Hippocampal formation (tissue), 2 donors: ENCODE data around the gene PDPN.

Source experiments
- DNase-seq, 2 donors: peaks; one replicate each; lab custom pipeline; 2025; lab: John Stamatoyannopoulos, UW

Gene PDPN

DNA sequence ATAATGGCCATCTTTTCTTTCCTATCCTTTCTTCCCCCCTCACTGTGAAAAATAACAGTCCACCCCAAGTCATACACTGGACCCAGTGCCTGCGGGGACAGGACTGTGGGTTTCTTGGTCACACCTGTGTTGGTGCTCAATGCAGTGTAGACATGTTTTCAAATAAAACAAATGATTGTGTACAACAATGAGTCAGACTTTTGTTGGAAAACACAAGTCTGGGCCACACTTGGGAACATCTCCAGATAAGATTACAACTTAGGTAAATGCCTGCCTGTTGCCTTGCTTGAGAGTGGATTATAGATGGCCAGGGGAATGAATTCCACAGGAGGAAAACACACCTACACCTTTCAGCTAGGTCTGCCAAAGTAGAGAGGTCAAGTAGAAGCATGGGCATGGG is 34.1 kb downstream of the PDPN start:
- DNase-seq, result no peak

GRCh38 chr1:13618483-13618882 is 34.9 kb downstream of the PDPN start:
- DNase-seq, result no peak

DNA sequence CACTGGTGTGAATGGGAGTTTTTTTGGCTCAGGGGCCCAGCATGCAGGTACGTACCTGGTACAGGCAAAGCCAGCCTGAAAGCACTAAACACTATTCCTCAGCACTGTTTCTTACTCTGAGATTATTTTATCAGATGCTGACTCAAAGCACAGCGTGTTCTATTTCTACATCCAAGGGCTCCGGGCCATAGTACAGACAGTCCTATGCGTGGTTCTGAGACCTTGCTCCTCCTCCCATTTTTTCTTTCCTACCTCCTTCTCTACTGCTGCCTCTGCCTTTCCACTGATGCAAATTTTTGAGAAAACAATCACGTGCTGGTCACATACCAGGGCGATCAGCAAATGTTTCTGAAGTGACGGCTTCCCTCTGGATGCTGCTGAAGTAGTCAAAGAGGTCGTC is 36.3 kb downstream of the PDPN start:
- no peak for DNase-seq

DNA sequence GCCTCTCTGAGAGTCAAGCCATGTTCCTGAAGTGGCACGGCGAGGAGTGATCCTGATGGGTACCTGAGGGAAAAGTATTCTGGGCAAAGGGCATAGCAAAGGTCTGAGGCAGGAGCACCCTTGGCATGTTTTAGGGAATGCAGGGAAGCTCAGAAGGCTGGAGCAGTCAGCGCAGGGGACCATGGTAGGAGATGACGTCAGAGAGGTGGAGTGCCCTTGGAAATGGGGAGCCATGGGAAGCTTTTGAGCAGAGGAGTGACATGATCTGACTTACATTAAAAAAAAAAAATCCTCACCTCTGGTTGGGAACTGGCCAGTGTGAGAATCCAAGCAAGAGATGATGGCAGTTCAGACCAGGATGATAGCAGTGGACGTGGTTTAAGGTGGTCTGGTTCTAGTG is 37.2 kb downstream of the PDPN start:
- DNase-seq, result no peak

DNA sequence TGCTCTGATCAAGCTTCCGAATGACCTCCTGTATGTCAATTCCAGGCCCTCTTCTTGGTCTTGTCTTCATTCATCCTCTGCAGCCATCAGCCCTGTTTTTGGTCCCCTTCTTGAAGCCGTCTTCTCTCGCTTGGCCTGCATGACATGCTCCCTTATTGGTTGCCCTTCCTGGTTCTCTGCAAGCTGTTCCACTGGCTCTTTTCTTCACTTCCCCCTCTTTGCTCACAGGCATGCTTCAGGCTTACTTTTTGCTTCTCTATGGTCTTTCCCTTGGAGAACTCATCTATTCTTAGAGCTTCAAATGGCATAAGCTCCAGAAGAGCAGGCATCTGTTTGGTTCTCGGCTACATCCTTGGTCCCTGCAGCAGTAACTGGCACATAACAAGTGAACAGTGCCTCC is 38.8 kb downstream of the PDPN start:
- DNase-seq, result peak in 1 of 2 donors; percentile 25

DNA sequence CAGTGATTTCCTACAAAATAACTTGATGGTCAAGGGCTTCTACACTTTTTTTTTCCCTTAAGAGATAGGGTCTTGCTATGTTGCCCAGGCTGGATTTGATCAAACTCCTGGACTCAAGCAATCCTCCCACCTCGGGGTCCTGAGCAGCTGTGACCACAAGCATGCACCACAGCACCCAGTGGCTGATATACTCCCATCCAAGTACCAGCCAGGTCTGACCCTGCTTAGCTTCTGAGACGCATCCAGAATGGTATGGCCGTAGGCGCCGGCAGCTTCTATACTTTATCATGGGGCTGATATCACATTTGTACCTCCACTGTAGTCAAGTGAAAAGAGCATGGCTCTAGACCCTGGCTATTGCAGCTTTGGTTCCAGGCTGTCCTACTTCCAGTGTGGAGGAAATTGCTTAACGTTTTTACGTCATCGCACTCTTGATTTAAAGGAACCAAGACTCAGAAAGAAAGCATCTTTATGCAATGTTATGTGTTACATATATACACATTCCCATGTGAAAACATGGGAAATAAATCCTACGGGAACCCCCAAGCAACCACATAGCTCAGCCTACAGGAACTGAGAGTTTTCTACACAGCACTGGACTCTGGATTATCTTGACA is 39.5 kb downstream of the PDPN start:
- DNase-seq, result no peak

DNA sequence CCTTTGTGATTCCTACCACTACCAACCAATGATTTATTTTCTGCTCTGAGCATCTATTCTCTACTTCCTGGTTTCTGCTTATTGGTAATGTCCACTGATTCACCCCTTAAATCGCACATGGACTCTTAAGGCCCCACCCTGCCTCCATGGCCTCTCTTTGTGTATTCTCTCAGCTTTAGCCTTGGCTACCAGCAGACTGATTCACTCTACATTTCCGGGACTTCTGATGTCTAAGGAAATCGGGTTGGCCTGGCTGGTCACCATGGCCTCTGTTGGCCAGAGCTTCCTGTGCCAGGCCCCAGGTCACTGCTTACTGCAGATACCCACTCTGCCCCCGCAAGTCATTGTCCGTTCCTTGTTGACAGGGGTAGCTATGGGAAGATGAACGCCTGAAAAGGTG is 40.9 kb downstream of the PDPN start:
- DNase-seq, result no peak

GRCh38 chr1:13627127-13627526 is 43.5 kb downstream of the PDPN start:
- DNase-seq, result no peak

GRCh38 chr1:13628218-13628617 is 44.6 kb downstream of the PDPN start:
- no peak for DNase-seq

GRCh38 chr1:13628711-13629110 is 45.1 kb downstream of the PDPN start:
- DNase-seq, result no peak

DNA sequence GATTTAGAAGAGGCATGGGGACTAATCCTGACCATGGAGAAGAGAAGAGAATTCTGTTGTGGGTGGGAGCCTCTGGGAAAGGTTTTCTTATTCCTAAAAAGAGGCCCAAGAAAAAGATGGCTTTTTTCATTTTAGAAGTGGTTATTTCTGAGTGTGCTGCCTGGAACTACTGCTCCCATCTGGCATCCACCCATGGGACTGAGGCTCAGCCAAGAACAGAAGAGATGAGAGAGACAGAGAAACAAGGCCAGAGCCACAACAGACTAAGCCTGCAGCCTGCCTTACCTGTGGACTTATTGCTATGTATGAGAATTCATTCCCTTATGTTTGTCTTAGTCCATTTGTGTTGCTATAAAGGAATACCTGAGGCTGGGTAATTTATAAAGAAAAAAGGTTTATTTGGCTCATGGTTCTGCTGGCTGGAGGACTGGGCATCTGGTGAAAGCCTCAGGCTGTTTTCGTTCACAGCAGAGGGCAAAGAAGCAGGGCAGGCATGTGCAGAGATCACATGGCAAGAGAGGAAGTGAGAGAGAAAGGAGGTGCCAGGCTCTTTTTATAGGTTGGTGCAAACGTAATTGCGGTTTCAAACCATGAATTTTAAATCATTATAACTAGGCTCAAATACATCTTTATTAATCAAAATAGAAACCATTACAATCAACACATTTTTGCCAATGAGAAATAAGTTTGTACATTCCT is 58.8 kb downstream of the PDPN start:
- no peak for DNase-seq

GRCh38 chr1:13643017-13643416 is 59.4 kb downstream of the PDPN start:
- DNase-seq, result no peak

DNA sequence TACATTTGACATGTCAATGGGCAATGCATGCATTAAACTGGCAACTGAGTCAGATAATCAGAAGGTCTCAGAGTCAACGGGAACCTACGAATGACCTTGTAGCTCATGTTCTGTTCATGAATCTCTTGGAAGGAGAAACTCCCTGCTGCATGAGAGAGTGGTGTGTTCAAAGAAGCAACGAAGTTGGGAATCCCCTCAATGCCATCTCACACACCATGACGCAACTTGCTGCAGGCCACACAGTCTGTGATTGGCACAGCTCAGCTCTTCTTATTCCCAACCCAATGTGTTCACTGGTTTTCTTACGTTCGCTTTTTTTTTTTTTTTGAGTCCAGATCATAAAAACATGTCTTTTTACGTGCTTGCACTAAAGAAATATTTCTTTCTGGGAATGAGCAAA is 62.9 kb downstream of the PDPN start:
- DNase-seq, result no peak

GRCh38 chr1:13651279-13651678 is 67.6 kb downstream of the PDPN start:
- DNase-seq, result no peak

DNA sequence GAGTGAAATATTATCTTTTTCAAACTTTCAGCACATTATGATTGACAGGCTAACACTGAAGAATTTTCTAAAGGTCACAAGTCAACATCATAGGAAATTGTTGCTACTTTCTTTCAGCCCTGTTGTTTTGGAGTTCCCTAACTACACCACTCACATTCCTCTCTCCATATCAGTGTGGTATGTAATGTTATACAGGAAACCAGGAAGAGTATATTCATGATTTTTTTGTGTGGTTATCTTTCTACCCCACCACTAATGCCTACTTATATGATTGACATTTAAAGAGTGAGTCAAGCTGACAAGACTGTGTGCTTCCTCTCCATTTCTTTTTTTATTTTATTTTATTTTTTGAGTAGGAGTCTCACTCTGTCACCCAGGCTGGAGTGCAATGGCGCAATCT is 68.6 kb downstream of the PDPN start:
- DNase-seq, result no peak

GRCh38 chr1:13661539-13661938 is 77.9 kb downstream of the PDPN start:
- DNase-seq, result no peak

GRCh38 chr1:13662493-13662892 is 78.9 kb downstream of the PDPN start:
- DNase-seq, result no peak

DNA sequence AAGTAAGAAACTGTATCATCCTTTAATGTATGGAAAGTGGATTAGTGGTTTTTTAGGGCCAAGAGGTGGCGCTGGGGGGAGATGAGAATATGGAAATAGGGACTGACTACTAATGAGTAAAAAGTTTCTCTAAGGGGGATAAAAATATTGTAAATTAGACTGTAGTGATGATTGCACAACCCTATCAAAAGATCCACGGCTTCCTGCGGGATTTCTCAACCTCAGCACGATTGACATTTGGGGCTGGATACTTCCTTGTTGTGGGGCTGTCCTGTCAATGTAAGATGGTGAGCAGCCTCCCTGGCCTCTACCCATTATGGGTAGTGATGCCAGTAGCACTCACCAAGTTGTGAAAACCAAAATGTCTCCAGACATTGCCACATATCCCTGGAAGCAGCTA is 80.3 kb downstream of the PDPN start:
- DNase-seq, result no peak

DNA sequence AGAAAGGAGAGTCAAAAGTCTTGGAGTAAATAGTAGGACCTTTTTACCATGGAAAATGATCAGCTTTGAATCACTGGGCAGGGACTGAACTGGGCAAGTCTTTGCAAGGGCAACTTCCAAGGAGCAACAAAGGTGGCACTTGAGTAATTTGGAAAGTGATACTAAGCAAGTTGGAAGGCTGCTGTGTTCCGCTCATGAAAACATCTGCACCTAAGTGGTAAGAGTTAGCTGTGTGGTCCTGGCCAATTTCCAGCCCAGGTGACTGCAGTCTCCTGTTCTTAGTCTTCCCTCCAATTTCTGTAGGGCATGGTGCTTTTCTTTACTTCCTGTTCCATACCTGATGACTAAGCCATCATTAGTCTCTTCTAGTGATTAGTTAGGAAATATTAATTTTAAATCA is 80.8 kb downstream of the PDPN start:
- no peak for DNase-seq

DNA sequence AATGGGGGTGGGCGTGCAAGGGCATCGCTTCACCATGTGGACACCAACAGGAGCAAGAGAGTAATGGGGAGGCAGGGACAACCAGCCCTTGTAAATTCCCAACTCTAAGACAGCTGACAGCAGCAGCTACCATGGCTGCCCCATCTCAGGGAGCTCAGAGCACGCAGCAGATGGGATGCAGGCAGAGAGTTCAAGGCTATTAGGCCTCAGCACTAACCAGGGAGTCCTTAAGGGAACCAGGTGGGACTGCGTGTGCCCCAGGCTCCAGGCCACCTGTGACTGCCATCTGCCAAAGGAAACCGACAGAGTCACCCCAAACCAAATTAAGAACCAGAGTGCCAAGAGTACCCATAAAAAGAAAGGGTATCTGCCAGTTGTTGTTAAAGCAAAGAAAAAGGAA is 82.7 kb downstream of the PDPN start:
- no peak for DNase-seq
